A549 (cell line): ENCODE results near the gene EPB41L4B. TPM values are rescaled to one million over a fixed set of nuclear protein-coding genes. Genes with fewer than 3 reads are reported as not detected.
A peak's percentile ranks its signal among the peaks of the same experiment; 100 is the strongest.

ENCODE experiments used
- ATAC-seq, 2 experiments: fragments of 200-7000 bp in 1 of 2; fragments of >200 bp in 1 of 2; cut with Nextera tagmentation in 1 of 2; cut with Tn5 transposase in 1 of 2; 3 replicates each; pipeline versions ENCODE4 v1.8.0 to v1.9.1; 2018 to 2020; ENCODE audit warnings: mild to moderate bottlenecking in 1 of 2, moderate library complexity in 1 of 2
- CTCF ChIA-PET: fragments of 300-600 bp; sonication (Branson Sonifier 250); formaldehyde crosslinking; extraction: SDS; loops from one replicate; lab custom pipeline; 2021; ENCODE audit warnings: antibody characterized with exemption, inconsistent platforms; lab: Yijun Ruan, JAX
- POLR2A ChIA-PET: fragments of 350-600 bp; formaldehyde crosslinking; extraction: SDS; loops from one replicate; lab custom pipeline; 2021; ENCODE audit warnings: antibody characterized with exemption, inconsistent platforms; lab: Yijun Ruan, JAX
- DNase-seq, 2 experiments: peaks; one replicate each; pipeline versions ENCODE4 v3.0.0 to v3.0.0-alpha.2; 2011 to 2016; ENCODE audit warnings: low read depth in 1 of 2, low spot score in 1 of 2
- FAIRE-seq: peaks from 2 replicates; lab custom pipeline; 2011; peaks lifted over from hg19 to GRCh38; lab: Jason Lieb, UNC
- H3K27ac ChIP-seq, 2 experiments: fragments of >200 bp; sonication (Bioruptor Twin); formaldehyde crosslinking; 3 replicates each; pipeline ENCODE4 v1.5.1; 2016 to 2017
- H3K4me1 ChIP-seq: fragments of >200 bp; sonication (Bioruptor Twin); formaldehyde crosslinking; 3 replicates; pipeline ENCODE4 v1.6.1; 2016
- H3K4me2 ChIP-seq: fragments of >200 bp; sonication (Bioruptor Twin); formaldehyde crosslinking; 3 replicates; pipeline ENCODE4 v1.6.1; 2016
- H3K4me3 ChIP-seq: fragments of >200 bp; sonication (Bioruptor Twin); formaldehyde crosslinking; 3 replicates; pipeline ENCODE4 v1.5.1; 2016
- H3K9me3 ChIP-seq: fragments of >200 bp; sonication (Bioruptor Twin); formaldehyde crosslinking; 3 replicates; pipeline ENCODE4 v1.6.1; 2016
- CBX8 ChIP-seq: fragments of 200-600 bp; sonication (generic); IDR thresholded peaks from 2 replicates; pipeline ENCODE4 v1.6.1; 2016
- EHF ChIP-seq: fragments of 250-450 bp; sonication (Bioruptor Pico); IDR thresholded peaks from 2 replicates; pipeline ENCODE4 v1.5.0; 2020; ENCODE audit warnings: mild to moderate bottlenecking
- EHMT2 ChIP-seq: fragments of 200-600 bp; sonication (generic); IDR thresholded peaks from 2 replicates; pipeline ENCODE4 v1.6.1; 2016; ENCODE audit warnings: antibody characterized with exemption, low read depth, mild to moderate bottlenecking, moderate library complexity
- EP300 ChIP-seq, 2 experiments: fragments of >200 bp; sonication (Bioruptor Twin); formaldehyde crosslinking; IDR thresholded peaks; 2 replicates in 1 of 2; 3 replicates in 1 of 2; pipeline ENCODE4 v1.6.1; 2016 to 2017
- ESRRA ChIP-seq: fragments of 150-350 bp; IDR thresholded peaks from 2 replicates; pipeline ENCODE4 v1.6.1; 2014; ENCODE audit warnings: mild to moderate bottlenecking, low read length, borderline replicate concordance
- FOXS1 ChIP-seq: fragments of 250-450 bp; sonication (Bioruptor Pico); IDR thresholded peaks from 2 replicates; pipeline ENCODE4 v1.5.0; 2020; ENCODE audit warnings: mild to moderate bottlenecking, moderate library complexity
- HOXA7 ChIP-seq: fragments of 250-450 bp; sonication (Bioruptor Pico); IDR thresholded peaks from 2 replicates; pipeline ENCODE4 v1.5.0; 2020; ENCODE audit warnings: mild to moderate bottlenecking, moderate library complexity
- JUNB ChIP-seq: fragments of >200 bp; sonication (Bioruptor Twin); formaldehyde crosslinking; IDR thresholded peaks from 2 replicates; pipeline ENCODE4 v1.6.1; 2016
- KDM5A ChIP-seq: fragments of 200-600 bp; sonication (generic); IDR thresholded peaks from 2 replicates; pipeline ENCODE4 v1.6.1; 2016; ENCODE audit warnings: antibody characterized with exemption, mild to moderate bottlenecking
- NPAS2 ChIP-seq: fragments of 250-450 bp; sonication (Bioruptor Pico); IDR thresholded peaks from 2 replicates; pipeline ENCODE4 v1.8.0; 2022; ENCODE audit warnings: mild to moderate bottlenecking, moderate library complexity, borderline replicate concordance
- NR3C1 ChIP-seq: fragments of >200 bp; sonication (Bioruptor Twin); formaldehyde crosslinking; IDR thresholded peaks from 3 replicates; pipeline ENCODE4 v1.6.1; 2017
- POLR2AphosphoS2 ChIP-seq: conservative IDR thresholded peaks from 2 replicates; pipeline ENCODE4 v1.6.1; 2012; ENCODE audit warnings: low read length, improper control_type of control experiment, inconsistent platforms
- RARB ChIP-seq: fragments of 250-450 bp; sonication (Bioruptor Pico); IDR thresholded peaks from 2 replicates; pipeline ENCODE4 v1.8.0; 2021; ENCODE audit warnings: mild to moderate bottlenecking, moderate library complexity
- RNF2 ChIP-seq: fragments of 200-600 bp; sonication (generic); IDR thresholded peaks from 2 replicates; pipeline ENCODE4 v1.6.1; 2016; ENCODE audit warnings: low read depth, mild to moderate bottlenecking, antibody characterized with exemption, moderate library complexity, borderline replicate concordance
- SREBF2 ChIP-seq: fragments of 450-650 bp; IDR thresholded peaks from 2 replicates; pipeline ENCODE4 v1.6.1; 2014; ENCODE audit warnings: mild to moderate bottlenecking, moderate library complexity
- TFCP2L1 ChIP-seq: fragments of 250-450 bp; sonication (Bioruptor Pico); IDR thresholded peaks from 2 replicates; pipeline ENCODE4 v1.5.0; 2021; ENCODE audit warnings: mild to moderate bottlenecking
- ZSCAN20 ChIP-seq: fragments of 250-450 bp; sonication (Bioruptor Pico); IDR thresholded peaks from 2 replicates; pipeline ENCODE4 v1.8.0; 2022; ENCODE audit warnings: mild to moderate bottlenecking, moderate library complexity
- WGBS: methylation state at CpG from one replicate; pipeline ENCODE4 v1.1.6; 2017; ENCODE audit errors: missing lambda C conversion rate; 5-methylcytosine and 5-hydroxymethylcytosine counted together
- polyA plus RNA-seq, 4 experiments: library from polyadenylated mRNA; depleted of rRNA in 3 of 4; stranded (reverse); fragments of >200 nt; fragmentation: RNase III in 1 of 4; extraction: RNeasy Plus Mini Kit Qiagen cat#74134 plus additional on column Dnase treatment in 1 of 4; gene quantifications; 2 replicates in 3 of 4; 3 replicates in 1 of 4; pipeline ENCODE4 v1.2.3, GENCODE V29; 2011 to 2017
- TF ChIP-seq, protein P1 (sequence below): IDR thresholded peaks from 2 replicates; pipeline ENCODE4 v1.6.1; 2012
- TF ChIP-seq, protein P2 (sequence below): fragments of >200 bp; sonication (Bioruptor Twin); formaldehyde crosslinking; IDR thresholded peaks from 3 replicates; pipeline ENCODE4 v1.5.1; 2016
- TF ChIP-seq, protein P3 (sequence below): fragments of 200-600 bp; sonication (generic); IDR thresholded peaks from 2 replicates; pipeline ENCODE4 v1.6.1; 2016; ENCODE audit warnings: antibody characterized with exemption, mild to moderate bottlenecking, moderate library complexity
- TF ChIP-seq, protein P4 (sequence below): fragments of 250-450 bp; sonication (Bioruptor Pico); IDR thresholded peaks from 2 replicates; pipeline ENCODE4 v1.5.0; 2021; ENCODE audit warnings: mild to moderate bottlenecking, moderate library complexity, borderline replicate concordance
- TF ChIP-seq, protein P5 (sequence below): fragments of 450-650 bp; IDR thresholded peaks from 2 replicates; pipeline ENCODE4 v1.6.1; 2014; ENCODE audit warnings: antibody characterized with exemption

Gene EPB41L4B
- polyA plus RNA-seq, 2 of the 4 experiments (the other 2 are of a cell fraction): 7.9 to 22.0 TPM

DNA sequence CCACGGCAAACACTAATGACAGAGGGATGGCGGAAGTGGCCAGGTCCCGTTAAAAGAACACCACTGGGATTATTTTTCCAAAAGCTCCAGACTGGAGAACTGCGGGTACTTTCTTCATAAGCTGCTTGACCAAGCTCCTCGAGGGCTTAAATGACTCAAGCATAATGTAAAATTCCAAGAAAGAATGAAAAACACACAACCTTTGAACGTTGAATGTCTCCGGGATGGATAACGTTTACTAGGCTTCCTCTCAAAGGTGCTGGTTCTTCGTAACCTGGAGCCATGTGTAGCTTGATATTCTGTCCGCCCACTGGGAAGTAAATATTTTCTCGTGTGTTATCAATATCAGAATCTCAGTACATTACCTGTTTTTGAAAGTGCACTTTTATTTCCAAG lies 67.6 kb downstream of the EPB41L4B start:
- Histone ChIP-seq H3K4me1 (peaks cover 66% of the 10 kb centered on the region), H3K4me2 (peak overlapping the region; percentile 64), H3K27ac (peak overlapping the region; percentile 82 to 88)
- POLR2A ChIA-PET: no interaction called here
- TF ChIP-seq, protein P1, sequence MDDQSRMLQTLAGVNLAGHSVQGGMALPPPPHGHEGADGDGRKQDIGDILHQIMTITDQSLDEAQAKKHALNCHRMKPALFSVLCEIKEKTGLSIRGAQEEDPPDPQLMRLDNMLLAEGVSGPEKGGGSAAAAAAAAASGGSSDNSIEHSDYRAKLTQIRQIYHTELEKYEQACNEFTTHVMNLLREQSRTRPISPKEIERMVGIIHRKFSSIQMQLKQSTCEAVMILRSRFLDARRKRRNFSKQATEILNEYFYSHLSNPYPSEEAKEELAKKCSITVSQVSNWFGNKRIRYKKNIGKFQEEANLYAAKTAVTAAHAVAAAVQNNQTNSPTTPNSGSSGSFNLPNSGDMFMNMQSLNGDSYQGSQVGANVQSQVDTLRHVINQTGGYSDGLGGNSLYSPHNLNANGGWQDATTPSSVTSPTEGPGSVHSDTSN: no peak
- TF ChIP-seq JUNB: no peak
- no peak for TF ChIP-seq EP300 (IDR thresholded peaks at IDR 0.05)
- TF ChIP-seq CBX8: no peak
- TF ChIP-seq, all 56 proteins: peak for 0
- H3K9me3 ChIP-seq: no peaks in the 10 kb centered on the region
- ATAC-seq: no peak
- CTCF ChIA-PET: interaction anchor here (0.6 to 3.0 kb wide), 13 partner anchors 8 to 628 kb away, joined by 3 to 9 read pairs (median 4); partner anchors contain the start of gene EPB41L4B
- no peak for FAIRE-seq
- H3K4me3 ChIP-seq: no peak overlapping the region
- 85% methylated on average over 11 of the region's 11 CpGs for WGBS
- no peak for DNase-seq

DNA sequence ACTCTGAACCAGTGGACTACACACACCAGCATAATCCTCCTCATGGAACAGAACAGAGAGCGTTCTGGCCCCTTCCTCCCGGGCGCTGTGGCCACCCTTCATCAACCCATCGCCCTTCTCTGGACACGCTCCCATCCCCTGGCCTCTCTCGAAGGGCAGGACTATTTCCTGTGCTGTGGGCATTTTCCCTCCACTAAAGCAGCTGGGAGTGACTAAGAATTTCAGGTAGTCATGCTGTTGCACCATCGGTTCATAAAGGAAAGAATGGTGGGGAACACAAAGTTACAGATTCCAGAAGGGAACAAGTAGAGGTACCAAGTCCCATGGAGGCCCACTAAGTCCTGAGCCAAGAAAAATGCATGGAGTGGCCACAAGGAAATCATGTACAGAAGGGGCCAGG lies 68.6 kb downstream of the EPB41L4B start:
- ChIA-PET CTCF (interaction anchor here (0.8 to 3.6 kb wide), 6 partner anchors 11 to 69 kb away, joined by 3 to 22 read pairs (median 4); partner anchors contain the start of gene EPB41L4B), POLR2A (no interaction called here)
- H3K4me2 ChIP-seq: peak overlapping the region; percentile 64
- peak overlapping the region; percentile 82 to 88 for H3K27ac ChIP-seq
- H3K9me3 ChIP-seq: no peaks in the 10 kb centered on the region
- 87% methylated on average over 7 of the region's 7 CpGs for WGBS
- DNase-seq (no peak), FAIRE-seq (no peak), ATAC-seq (no peak)
- peaks cover 75% of the 10 kb centered on the region for H3K4me1 ChIP-seq
- no peak overlapping the region for H3K4me3 ChIP-seq
- TF ChIP-seq HOXA7: no peak
- TF ChIP-seq, protein P2, sequence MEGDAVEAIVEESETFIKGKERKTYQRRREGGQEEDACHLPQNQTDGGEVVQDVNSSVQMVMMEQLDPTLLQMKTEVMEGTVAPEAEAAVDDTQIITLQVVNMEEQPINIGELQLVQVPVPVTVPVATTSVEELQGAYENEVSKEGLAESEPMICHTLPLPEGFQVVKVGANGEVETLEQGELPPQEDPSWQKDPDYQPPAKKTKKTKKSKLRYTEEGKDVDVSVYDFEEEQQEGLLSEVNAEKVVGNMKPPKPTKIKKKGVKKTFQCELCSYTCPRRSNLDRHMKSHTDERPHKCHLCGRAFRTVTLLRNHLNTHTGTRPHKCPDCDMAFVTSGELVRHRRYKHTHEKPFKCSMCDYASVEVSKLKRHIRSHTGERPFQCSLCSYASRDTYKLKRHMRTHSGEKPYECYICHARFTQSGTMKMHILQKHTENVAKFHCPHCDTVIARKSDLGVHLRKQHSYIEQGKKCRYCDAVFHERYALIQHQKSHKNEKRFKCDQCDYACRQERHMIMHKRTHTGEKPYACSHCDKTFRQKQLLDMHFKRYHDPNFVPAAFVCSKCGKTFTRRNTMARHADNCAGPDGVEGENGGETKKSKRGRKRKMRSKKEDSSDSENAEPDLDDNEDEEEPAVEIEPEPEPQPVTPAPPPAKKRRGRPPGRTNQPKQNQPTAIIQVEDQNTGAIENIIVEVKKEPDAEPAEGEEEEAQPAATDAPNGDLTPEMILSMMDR: no peak
- no peak for TF ChIP-seq POLR2AphosphoS2

DNA sequence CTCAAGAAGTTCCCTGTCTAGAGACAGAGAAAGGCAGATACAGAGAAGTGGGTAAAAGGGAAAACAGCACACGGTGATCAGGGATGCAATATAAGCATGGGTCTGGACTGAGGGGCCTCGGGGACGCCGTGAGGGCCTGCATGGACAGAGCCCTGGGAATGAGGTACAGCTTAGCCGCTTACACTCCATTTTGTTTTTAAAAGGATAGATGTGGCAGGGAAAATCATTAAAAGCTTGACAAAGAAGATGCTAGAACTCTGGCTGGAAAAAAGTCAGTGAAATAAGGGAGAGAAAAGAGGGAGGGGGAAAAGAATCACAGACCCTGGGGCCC lies 69.1 kb downstream of the EPB41L4B start:
- Histone ChIP-seq H3K4me2 (peak overlapping the region; percentile 64), H3K4me1 (peaks cover 77% of the 10 kb centered on the region), H3K4me3 (no peak overlapping the region), H3K27ac (peak overlapping the region; percentile 82 to 88), H3K9me3 (no peaks in the 10 kb centered on the region)
- DNase-seq (no peak), ATAC-seq (no peak), FAIRE-seq (no peak)
- POLR2A ChIA-PET: interaction anchor here (1.9 kb wide), 1 partner anchor 65 kb away, joined by 7 read pairs; no protein-coding TSS in a partner anchor
- WGBS: 38% methylated on average over 5 of the region's 5 CpGs
- CTCF ChIA-PET: interaction anchor here (0.8 to 3.6 kb wide), 6 partner anchors 23 to 173 kb away, joined by 3 to 22 read pairs (median 7); no protein-coding TSS in a partner anchor
- TF ChIP-seq EHMT2: no peak
- peak; percentile 91 for TF ChIP-seq EHF (CRISPR knock-in tag)
- TF ChIP-seq KDM5A: no peak
- no peak for TF ChIP-seq SREBF2
- TF ChIP-seq, protein P3, sequence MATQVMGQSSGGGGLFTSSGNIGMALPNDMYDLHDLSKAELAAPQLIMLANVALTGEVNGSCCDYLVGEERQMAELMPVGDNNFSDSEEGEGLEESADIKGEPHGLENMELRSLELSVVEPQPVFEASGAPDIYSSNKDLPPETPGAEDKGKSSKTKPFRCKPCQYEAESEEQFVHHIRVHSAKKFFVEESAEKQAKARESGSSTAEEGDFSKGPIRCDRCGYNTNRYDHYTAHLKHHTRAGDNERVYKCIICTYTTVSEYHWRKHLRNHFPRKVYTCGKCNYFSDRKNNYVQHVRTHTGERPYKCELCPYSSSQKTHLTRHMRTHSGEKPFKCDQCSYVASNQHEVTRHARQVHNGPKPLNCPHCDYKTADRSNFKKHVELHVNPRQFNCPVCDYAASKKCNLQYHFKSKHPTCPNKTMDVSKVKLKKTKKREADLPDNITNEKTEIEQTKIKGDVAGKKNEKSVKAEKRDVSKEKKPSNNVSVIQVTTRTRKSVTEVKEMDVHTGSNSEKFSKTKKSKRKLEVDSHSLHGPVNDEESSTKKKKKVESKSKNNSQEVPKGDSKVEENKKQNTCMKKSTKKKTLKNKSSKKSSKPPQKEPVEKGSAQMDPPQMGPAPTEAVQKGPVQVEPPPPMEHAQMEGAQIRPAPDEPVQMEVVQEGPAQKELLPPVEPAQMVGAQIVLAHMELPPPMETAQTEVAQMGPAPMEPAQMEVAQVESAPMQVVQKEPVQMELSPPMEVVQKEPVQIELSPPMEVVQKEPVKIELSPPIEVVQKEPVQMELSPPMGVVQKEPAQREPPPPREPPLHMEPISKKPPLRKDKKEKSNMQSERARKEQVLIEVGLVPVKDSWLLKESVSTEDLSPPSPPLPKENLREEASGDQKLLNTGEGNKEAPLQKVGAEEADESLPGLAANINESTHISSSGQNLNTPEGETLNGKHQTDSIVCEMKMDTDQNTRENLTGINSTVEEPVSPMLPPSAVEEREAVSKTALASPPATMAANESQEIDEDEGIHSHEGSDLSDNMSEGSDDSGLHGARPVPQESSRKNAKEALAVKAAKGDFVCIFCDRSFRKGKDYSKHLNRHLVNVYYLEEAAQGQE: no peak
- TF ChIP-seq ZSCAN20 (CRISPR knock-in tag): peak; percentile 95
- TF ChIP-seq NPAS2 (CRISPR knock-in tag): peak; percentile 50; the same call in 1 of the 2 replicates
- TF ChIP-seq, protein P2: no peak
- no peak for TF ChIP-seq RNF2
- TF ChIP-seq RARB (CRISPR knock-in tag): peak; percentile 64; the same call in 1 of the 2 replicates
- TF ChIP-seq ESRRA: no peak
- no peak for TF ChIP-seq NR3C1
- TF ChIP-seq, protein P4, sequence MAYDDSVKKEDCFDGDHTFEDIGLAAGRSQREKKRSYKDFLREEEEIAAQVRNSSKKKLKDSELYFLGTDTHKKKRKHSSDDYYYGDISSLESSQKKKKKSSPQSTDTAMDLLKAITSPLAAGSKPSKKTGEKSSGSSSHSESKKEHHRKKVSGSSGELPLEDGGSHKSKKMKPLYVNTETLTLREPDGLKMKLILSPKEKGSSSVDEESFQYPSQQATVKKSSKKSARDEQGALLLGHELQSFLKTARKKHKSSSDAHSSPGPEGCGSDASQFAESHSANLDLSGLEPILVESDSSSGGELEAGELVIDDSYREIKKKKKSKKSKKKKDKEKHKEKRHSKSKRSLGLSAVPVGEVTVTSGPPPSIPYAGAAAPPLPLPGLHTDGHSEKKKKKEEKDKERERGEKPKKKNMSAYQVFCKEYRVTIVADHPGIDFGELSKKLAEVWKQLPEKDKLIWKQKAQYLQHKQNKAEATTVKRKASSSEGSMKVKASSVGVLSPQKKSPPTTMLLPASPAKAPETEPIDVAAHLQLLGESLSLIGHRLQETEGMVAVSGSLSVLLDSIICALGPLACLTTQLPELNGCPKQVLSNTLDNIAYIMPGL (CRISPR knock-in tag): no peak
- peak; percentile 78; the same call in 1 of the 2 replicates for TF ChIP-seq FOXS1 (CRISPR knock-in tag)
- TF ChIP-seq, protein P5, sequence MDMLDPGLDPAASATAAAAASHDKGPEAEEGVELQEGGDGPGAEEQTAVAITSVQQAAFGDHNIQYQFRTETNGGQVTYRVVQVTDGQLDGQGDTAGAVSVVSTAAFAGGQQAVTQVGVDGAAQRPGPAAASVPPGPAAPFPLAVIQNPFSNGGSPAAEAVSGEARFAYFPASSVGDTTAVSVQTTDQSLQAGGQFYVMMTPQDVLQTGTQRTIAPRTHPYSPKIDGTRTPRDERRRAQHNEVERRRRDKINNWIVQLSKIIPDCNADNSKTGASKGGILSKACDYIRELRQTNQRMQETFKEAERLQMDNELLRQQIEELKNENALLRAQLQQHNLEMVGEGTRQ: no peak
- TF ChIP-seq TFCP2L1 (CRISPR knock-in tag): peak; percentile 53; the same call in 1 of the 2 replicates
